Activated T-cell treated with anti-CD3 and anti-CD28 coated beads, Interleukin-2, amount 50 U/mL, for 24 hours (primary cell): ENCODE data around the gene SYT4.
"Not testable (repeated sequence)": the region's sequence is repeated elsewhere in the genome, so short reads cannot be mapped to it uniquely, and the experiment has no call there.

ENCODE experiments used
- DNase-seq: peaks from one replicate; pipeline ENCODE4 v3.0.0-alpha.2; 2020
- H3K27ac Mint-ChIP-seq: 2 replicates; pipeline ENCODE4 v1.8.0; 2020; ENCODE audit warnings: mild to moderate bottlenecking, mixed read lengths
- H3K27me3 Mint-ChIP-seq: 2 replicates; pipeline ENCODE4 v1.8.0; 2020; ENCODE audit warnings: mixed read lengths
- H3K36me3 Mint-ChIP-seq: 2 replicates; pipeline ENCODE4 v1.8.0; 2020; ENCODE audit warnings: low read depth, mixed read lengths
- H3K4me1 Mint-ChIP-seq: 2 replicates; pipeline ENCODE4 v1.8.0; 2020; ENCODE audit warnings: low read depth, mixed read lengths
- H3K4me3 Mint-ChIP-seq: 2 replicates; pipeline ENCODE4 v1.8.0; 2020; ENCODE audit warnings: mild to moderate bottlenecking, moderate library complexity, mixed read lengths
- H3K9me3 Mint-ChIP-seq: 2 replicates; pipeline ENCODE4 v1.8.0; 2020; ENCODE audit warnings: mixed read lengths

SYT4 gene, protein sequence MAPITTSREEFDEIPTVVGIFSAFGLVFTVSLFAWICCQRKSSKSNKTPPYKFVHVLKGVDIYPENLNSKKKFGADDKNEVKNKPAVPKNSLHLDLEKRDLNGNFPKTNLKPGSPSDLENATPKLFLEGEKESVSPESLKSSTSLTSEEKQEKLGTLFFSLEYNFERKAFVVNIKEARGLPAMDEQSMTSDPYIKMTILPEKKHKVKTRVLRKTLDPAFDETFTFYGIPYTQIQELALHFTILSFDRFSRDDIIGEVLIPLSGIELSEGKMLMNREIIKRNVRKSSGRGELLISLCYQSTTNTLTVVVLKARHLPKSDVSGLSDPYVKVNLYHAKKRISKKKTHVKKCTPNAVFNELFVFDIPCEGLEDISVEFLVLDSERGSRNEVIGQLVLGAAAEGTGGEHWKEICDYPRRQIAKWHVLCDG

DNA sequence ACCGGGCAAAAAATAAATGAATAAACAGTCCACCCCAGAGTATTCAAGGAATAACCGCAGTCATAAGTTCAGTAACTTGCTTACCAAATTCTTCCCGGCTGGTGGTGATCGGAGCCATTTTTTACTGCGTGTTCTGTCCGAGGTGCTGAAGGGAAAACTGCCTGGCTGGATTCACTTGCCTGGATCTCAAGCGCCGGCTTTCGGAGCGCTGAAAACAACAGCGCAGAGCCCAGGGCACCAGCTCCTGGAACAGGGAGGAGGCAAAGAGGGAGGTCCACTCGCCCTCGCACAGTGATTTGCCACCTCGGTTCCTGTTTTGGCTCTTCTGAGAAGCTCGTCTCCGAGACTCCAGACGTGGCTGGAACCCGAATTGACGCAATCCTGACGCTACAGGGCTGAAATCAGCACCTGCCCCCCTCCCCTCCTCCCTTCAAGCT is at the start of gene SYT4:
Gene SYT4 (minus strand): TSS at position 327 of the 437 bp plus-strand sequence. CDS start 209 bp downstream, at position 118.
- Mint-ChIP-seq H3K27ac (no peak within 1 kb of the TSS), H3K36me3 (no peaks in the 10 kb centered on the region), H3K27me3 (peaks cover 5% of the 10 kb centered on the region), H3K4me3 (no peak within 1 kb of the TSS), H3K9me3 (no peaks in the 10 kb centered on the region), H3K4me1 (no peaks in the 10 kb centered on the region)
- DNase-seq = no peak

DNA sequence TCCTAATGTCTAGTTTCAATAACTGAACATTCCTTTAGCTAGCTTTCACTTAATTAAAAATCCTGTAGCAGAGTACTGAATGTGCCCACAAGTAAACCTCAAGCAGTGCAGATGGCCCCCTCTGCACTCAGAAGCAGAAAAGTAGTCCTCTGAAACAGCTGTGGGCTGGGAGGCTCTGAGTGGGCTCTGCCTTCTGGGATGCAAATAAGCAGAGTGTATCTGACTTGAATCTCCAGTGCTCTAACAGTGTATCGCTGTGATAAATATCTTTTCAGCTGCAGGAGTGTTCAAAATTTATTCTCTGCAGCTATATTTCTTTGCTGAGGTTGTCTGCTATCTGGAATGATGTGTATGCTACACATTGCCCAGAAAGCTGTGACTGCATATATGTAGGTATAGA is 44.8 kb upstream of the SYT4 start:
- Mint-ChIP-seq H3K27me3 (no peaks in the 10 kb centered on the region), H3K9me3 (peaks cover 6% of the 10 kb centered on the region), H3K4me1 (no peaks in the 10 kb centered on the region), H3K27ac (no peak overlapping the region), H3K36me3 (no peaks in the 10 kb centered on the region), H3K4me3 (no peak overlapping the region)
- DNase-seq = no peak

DNA sequence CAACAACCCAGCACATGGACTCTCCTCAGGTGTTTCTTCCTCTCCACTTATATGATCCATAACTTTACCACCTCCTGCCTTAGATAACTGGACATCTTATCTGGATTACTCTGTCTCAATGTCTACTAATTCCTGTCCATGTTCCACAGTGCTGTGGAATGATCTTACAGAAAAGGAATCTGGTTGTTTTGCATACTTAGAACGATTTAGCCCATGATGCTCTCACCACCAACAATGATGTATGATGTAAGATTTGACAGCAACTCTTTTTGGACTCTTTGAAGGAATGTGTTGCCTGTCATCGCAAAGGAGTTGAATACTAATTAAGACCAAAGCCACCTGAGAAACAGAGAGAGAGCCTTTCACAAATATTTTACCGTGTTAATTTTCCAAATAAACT is 37.7 kb upstream of the SYT4 start:
- Mint-ChIP-seq H3K27me3 (no peaks in the 10 kb centered on the region), H3K27ac (no peak overlapping the region), H3K36me3 (no peaks in the 10 kb centered on the region), H3K4me3 (no peak overlapping the region), H3K4me1 (no peaks in the 10 kb centered on the region), H3K9me3 (peaks cover 3% of the 10 kb centered on the region)
- DNase-seq = no peak

DNA sequence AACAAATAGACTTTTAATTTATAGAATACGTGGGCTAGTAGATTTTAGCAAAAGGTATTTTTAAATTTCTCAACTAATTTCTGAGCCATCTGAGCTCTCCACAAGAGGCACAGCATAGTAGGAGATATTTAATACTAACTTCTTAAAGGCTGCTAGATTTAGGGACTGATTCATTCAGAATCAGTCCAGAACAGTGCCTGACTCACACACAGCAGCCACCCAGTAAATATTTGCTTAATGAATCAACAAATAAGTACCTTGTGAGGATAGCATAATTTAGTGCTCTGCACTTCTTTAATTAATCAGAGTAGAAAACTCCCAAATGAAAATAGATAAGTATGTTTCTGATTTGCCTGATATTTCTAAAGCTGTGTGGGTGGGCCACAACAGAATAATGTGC is 35.6 kb upstream of the SYT4 start:
- H3K4me3 Mint-ChIP-seq = no peak overlapping the region
- no peaks in the 10 kb centered on the region for H3K36me3 Mint-ChIP-seq
- no peak overlapping the region for H3K27ac Mint-ChIP-seq
- H3K4me1 Mint-ChIP-seq = no peaks in the 10 kb centered on the region
- DNase-seq = no peak
- H3K27me3 Mint-ChIP-seq = no peaks in the 10 kb centered on the region
- H3K9me3 Mint-ChIP-seq = peaks cover 3% of the 10 kb centered on the region

DNA sequence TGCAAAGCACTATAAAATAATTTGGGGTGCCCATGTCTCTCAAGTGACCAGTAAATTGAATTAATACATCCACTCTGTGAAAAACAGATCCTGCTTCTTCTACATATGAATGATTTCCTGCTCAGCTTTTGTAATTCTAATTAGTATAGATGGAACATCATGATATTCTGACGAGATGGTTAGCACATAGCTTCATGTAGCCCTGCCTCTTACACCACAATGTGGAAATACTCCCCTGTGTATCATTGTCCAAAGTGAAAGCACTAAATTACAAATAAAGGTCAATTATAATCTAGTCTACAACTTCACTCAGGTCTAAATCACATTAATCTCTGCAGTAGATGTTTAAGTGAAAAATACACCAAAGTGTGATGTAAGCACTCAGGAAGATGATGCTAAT is 32.9 kb upstream of the SYT4 start:
- Mint-ChIP-seq H3K9me3 (peaks cover 4% of the 10 kb centered on the region), H3K4me1 (no peaks in the 10 kb centered on the region), H3K27ac (no peak overlapping the region), H3K4me3 (no peak overlapping the region), H3K27me3 (no peaks in the 10 kb centered on the region), H3K36me3 (no peaks in the 10 kb centered on the region)
- no peak for DNase-seq

DNA sequence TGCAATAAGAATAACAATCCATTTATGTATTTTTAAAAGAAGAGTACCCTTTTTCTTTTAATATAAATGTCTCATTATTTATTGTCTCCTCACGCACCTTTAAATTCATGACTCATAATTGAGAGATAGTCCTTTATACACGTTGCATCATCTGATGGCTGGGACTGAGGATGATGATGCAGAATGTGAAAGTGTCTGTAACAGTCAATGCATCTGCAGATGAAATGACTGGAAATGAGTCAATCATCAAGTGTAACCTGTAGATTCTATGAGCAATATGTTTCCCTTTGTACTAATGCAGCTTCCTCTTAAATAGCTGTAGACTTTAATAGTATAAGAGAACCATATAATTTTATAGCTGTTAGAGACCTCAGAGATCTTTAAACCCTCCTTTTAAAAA is 26.1 kb upstream of the SYT4 start:
- no peak for DNase-seq
- H3K27ac Mint-ChIP-seq = no peak overlapping the region
- no peaks in the 10 kb centered on the region for H3K4me1 Mint-ChIP-seq
- no peaks in the 10 kb centered on the region for H3K36me3 Mint-ChIP-seq
- no peaks in the 10 kb centered on the region for H3K27me3 Mint-ChIP-seq
- H3K9me3 Mint-ChIP-seq = peaks cover 8% of the 10 kb centered on the region
- no peak overlapping the region for H3K4me3 Mint-ChIP-seq

DNA sequence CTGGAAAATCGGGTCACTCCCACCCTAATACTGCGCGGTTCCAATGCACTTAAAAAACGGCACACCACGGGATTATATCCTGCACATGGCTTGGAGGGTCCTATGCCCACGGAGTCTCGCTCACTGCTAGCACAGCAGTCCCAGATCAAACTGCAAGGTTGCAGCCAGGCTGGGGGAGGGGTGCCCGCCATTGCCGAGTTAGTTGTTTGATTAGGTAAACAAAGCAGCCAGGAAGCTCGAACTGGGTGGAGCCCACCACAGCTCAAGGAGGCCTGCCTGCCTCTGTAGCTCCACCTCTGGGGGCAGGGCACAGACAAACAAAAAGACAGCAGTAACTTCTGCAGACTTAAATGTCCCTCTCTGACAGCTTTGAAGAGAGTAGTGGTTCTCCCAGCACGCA is 8.9 kb upstream of the SYT4 start:
- H3K27me3 Mint-ChIP-seq, DNase-seq, H3K4me1 Mint-ChIP-seq, H3K9me3 Mint-ChIP-seq, H3K36me3 Mint-ChIP-seq, H3K4me3 Mint-ChIP-seq, H3K27ac Mint-ChIP-seq: not testable (repeated sequence)

DNA sequence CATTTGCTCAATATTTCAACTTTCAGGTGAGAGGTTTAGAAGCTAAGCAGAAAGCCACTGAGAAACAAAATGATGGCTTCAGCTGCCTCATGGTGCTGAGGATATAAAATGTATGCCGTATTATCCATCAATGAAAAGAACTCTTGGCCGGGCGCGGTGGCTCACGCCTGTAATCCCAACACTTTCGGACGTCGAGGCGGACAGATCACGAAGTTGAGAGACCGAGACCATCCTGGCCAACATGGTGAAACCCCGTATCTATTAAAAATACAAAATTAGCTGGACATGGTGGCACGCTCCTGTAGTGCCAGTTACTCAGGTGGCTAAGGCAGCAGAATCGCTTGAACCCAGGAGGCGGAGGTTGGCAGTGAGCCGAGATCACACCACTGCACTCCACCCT is 6.0 kb upstream of the SYT4 start:
- H3K36me3 Mint-ChIP-seq = no peaks in the 10 kb centered on the region
- H3K27me3 Mint-ChIP-seq = no peaks in the 10 kb centered on the region
- no peak overlapping the region for H3K27ac Mint-ChIP-seq
- no peak overlapping the region for H3K4me3 Mint-ChIP-seq
- no peaks in the 10 kb centered on the region for H3K4me1 Mint-ChIP-seq
- no peaks in the 10 kb centered on the region for H3K9me3 Mint-ChIP-seq
- DNase-seq = no peak

DNA sequence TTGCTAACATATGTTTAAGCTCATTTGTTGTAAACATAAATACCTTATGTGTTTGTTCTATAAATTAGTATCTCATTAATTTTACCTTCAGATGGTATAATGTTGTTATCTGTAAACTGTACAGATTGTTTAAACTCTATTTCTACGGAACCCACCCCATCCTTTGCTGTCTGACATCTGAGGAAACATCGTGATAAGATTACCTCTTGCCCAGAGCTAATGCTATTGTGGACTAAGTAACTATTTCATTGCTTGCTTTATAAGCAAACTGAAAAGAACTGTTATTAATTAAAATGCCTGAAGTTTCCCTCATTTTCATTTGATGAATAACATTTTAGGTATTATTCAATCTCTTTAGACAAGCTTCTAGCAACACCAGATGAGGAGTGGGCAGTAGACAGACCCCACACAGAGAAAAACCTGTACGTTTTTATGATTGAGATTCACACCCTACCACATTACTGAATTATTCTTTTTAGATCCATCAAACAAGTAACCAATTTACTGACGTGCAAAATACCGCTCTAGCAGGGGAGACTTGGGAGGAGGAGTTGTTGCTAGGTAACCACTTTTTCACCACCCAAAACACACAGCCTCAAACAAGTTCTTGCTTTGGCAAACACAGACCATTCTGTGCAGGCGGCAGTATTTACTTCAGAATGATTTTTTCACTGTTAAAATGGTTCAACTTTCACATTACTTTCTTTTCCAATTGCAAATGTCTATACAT is 1.9 kb upstream of the SYT4 start:
- Mint-ChIP-seq H3K4me3 (no peak overlapping the region), H3K27ac (no peak overlapping the region), H3K4me1 (no peaks in the 10 kb centered on the region), H3K36me3 (no peaks in the 10 kb centered on the region), H3K27me3 (peaks cover 5% of the 10 kb centered on the region), H3K9me3 (no peaks in the 10 kb centered on the region)
- DNase-seq = no peak

DNA sequence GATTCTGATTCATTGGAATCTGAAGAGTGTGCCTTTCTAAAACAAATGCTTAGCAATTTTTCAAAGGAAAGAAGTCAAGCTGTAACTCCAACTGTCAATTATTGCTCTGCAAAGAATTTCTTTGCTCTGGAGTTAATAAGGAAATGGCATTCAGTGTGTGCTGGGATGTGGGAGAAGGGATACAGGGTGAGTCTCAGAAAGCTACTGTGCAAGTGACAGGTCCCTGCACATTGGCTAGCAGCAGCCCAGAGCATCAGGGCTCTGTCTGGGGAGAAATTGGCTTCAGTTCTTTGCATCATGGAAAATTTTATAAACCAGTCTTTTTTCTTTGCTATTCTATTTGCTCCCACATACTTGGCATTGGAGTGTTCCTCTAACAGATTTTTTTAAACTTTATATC is 1.1 kb upstream of the SYT4 start:
- H3K9me3 Mint-ChIP-seq = no peaks in the 10 kb centered on the region
- H3K4me1 Mint-ChIP-seq = no peaks in the 10 kb centered on the region
- no peak for DNase-seq
- no peaks in the 10 kb centered on the region for H3K36me3 Mint-ChIP-seq
- H3K4me3 Mint-ChIP-seq = no peak overlapping the region
- H3K27me3 Mint-ChIP-seq = peaks cover 5% of the 10 kb centered on the region
- no peak overlapping the region for H3K27ac Mint-ChIP-seq

DNA sequence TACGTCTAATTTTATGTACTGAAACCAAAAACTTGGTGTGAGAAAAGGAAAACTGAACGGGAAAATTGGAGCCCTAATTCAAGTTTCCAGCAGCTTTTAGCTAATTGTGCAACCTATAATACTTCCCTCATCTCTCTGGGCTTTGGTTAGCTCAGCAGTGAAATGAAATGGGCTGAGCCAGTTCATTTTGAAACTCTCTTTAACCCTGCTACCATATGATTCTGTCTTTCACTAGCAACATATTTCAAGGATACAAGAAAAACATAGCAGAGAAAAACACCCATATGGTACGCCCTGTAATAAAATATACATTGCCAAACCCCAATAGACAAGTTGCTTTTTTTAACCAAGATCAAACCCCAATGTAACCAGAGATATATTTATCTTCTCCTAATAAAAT is 799 bp downstream of the SYT4 start:
- Mint-ChIP-seq H3K9me3 (no peaks in the 10 kb centered on the region), H3K4me3 (no peak overlapping the region), H3K36me3 (no peaks in the 10 kb centered on the region), H3K27ac (no peak overlapping the region), H3K27me3 (peaks cover 5% of the 10 kb centered on the region), H3K4me1 (no peaks in the 10 kb centered on the region)
- no peak for DNase-seq

DNA sequence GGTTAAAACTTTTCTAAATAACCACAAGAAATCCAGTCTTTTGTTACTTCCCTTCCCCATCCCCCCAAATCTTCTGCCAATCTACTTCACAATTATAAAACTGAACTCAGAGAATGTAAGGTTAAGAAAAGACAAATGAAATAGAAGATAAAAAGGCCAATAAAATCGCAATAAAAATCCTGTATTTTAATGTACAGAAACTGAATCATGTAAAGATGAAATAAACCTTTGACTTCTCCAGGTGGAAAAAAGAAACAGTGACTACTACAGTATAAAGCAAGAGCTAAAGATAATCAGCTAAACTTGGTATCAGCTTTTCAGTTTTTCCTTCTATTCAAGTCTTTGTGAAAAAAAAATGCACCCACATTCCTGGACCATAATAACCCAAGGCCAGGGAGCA is 1.7 kb downstream of the SYT4 start:
- H3K4me3 Mint-ChIP-seq = no peak overlapping the region
- H3K27ac Mint-ChIP-seq = no peak overlapping the region
- no peaks in the 10 kb centered on the region for H3K36me3 Mint-ChIP-seq
- no peak for DNase-seq
- peaks cover 5% of the 10 kb centered on the region for H3K27me3 Mint-ChIP-seq
- H3K4me1 Mint-ChIP-seq = no peaks in the 10 kb centered on the region
- H3K9me3 Mint-ChIP-seq = no peaks in the 10 kb centered on the region

DNA sequence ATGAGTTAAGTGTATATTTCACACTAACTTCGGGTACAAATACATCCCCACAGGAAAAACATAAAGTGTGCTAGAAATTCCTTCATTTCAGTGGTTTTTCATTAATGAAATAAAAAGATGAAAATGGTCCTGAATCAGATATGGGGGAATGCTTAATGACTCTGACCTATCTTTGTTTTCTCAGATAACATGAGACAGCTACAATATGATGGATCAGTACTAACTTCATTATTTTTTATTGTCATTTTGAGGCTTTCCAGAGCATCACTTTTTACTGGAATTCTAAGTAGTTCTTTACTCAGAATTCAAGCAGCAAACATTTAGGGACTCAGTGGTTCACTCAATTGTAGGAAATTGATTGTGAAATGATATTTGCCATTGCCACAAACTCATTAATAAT is 2.8 kb downstream of the SYT4 start:
- no peak overlapping the region for H3K4me3 Mint-ChIP-seq
- no peaks in the 10 kb centered on the region for H3K4me1 Mint-ChIP-seq
- H3K27ac Mint-ChIP-seq = no peak overlapping the region
- H3K27me3 Mint-ChIP-seq = peaks cover 5% of the 10 kb centered on the region
- no peaks in the 10 kb centered on the region for H3K9me3 Mint-ChIP-seq
- DNase-seq = no peak
- no peaks in the 10 kb centered on the region for H3K36me3 Mint-ChIP-seq

DNA sequence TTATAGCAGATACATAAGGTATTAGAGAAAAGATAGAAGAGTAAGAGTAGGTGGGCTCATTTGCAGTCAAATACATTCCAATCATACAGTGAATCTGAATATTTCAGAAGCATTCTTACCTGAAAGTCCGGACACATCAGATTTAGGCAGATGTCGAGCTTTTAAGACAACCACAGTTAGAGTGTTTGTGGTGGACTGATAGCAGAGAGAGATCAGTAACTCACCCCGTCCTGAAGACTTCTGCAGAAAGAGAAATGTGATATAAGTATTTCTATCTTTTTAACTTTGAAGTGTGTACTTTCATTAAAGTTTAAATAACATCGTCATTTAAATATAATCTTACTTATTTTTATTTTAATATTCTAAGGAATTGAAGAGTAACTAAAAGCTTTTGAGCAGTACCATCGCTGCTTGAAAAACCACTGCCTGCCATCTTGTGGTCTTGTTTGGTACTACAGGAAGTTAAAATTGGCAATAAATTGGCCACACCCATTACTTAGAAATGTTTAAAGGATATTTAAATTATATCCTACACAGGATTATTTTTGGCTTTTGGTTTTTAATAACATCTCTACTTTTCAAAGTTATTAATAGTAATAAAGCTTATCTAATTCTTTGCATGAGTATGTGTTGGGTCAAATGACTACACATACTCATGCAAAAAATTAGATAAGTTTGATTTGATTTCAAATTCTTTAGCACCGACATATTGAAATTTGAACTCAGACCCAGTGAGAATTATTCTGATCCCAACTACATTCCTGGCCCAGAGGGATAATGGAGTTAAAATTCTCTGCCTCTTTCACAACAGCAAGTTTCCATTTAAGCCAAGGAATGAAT is 5.5 kb downstream of the SYT4 start:
- peaks cover under 1% of the 10 kb centered on the region for H3K27me3 Mint-ChIP-seq
- H3K4me3 Mint-ChIP-seq = no peak overlapping the region
- no peak overlapping the region for H3K27ac Mint-ChIP-seq
- no peaks in the 10 kb centered on the region for H3K36me3 Mint-ChIP-seq
- H3K9me3 Mint-ChIP-seq = no peaks in the 10 kb centered on the region
- DNase-seq = no peak
- no peaks in the 10 kb centered on the region for H3K4me1 Mint-ChIP-seq

DNA sequence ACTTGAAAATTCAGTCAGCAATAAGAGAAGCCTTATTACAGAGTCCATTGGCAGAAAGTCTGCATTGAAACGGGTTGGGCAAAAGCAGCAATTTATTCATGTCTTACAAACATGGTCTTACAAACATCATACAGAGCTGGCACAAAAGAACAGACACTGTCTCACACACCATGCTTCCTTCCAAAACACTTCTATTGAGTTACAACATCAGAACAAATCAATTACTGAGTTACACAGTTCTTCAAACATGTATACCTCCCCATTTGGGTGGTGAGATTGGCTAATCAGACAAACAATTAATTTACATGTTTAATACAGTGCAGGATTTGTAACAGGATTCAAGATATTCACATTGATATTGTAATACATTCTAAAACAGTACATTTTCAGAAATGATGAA is 9.5 kb downstream of the SYT4 start:
- Mint-ChIP-seq H3K9me3 (peaks cover 3% of the 10 kb centered on the region), H3K27ac (no peak overlapping the region), H3K36me3 (no peaks in the 10 kb centered on the region), H3K4me1 (no peaks in the 10 kb centered on the region), H3K4me3 (no peak overlapping the region), H3K27me3 (no peaks in the 10 kb centered on the region)
- no peak for DNase-seq
